Measurements from ENCODE around the gene ELOVL2.
"Not testable (repeated sequence)": the region's sequence is repeated elsewhere in the genome, so short reads cannot be mapped to it uniquely, and the experiment has no call there.

ELOVL2 gene

DNA sequence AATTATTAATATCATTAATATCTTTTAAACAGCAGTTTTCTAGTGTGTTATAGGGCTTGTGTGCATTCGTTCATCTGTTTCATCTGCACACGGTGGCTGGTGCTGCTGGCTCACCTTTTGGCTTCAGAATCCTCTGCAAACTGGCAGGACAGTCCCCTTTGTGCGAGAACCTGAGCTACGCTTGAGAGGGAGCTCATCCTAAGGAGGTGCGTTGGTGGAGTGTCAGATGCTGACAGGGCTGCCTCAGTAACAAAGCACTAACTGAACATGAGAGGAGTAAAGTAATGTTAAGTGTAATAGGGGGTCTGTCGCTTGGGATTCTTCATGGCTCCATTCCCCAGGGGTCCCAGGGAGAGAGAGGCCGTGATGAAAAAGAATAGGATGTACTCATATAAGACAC, 22.4 kb downstream of the ELOVL2 start:
- DNase-seq (ENCODE audit: low spot score): no peak

- no peak for DNase-seq (ENCODE audit: low spot score)
These were observed 23.1 kb downstream of the ELOVL2 start for GRCh38 chr6:11021003-11021402.

- no peak for DNase-seq (ENCODE audit: low spot score)
These were observed 25.9 kb downstream of the ELOVL2 start for GRCh38 chr6:11018225-11018624.

DNA sequence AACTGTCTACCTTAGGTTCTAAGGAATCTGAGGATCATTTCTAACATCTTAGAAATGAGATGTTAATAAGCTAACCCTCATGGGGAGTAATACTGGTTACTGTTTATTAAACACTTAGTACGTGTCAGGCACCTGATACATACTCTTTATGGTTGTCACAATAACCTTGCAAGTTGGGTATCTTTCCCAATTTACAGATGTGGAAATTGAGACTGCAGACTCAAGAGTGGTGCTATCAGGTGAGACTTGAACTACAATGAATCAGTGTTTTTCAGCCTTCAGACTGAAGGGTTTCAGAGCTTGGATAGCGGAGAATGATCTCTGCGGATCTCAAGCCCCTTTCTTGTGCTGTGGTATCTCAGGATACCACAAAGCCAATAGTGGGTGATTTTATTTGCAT, 27.0 kb downstream of the ELOVL2 start:
- DNase-seq (ENCODE audit: low spot score): no peak

GRCh38 chr6:11016452-11016851, 27.7 kb downstream of the ELOVL2 start:
- DNase-seq (ENCODE audit: low spot score): no peak

DNA sequence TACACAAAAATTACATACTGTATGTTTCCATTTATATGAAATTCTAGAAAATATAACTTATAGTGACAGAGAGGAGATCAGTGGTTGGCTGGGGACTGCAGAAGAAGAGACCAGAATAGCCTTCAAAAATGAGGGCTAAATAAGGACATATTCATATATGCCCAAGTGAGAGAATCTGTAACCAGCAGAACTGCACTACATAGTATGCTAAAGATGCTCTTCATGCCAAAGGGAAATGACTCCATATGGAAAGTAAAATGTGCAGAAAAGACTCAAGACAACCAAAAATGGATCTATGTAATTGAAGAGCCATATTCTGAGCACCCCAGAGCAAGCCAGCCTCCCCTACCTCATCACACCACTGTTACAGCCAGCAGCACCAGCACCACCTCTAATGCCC, 29.0 kb downstream of the ELOVL2 start:
- DNase-seq (ENCODE audit: low spot score): no peak

- no peak for DNase-seq (ENCODE audit: low spot score)
These were observed 30.4 kb downstream of the ELOVL2 start for GRCh38 chr6:11013721-11014070.

- DNase-seq (ENCODE audit: low spot score): no peak
These were observed 31.0 kb downstream of the ELOVL2 start for GRCh38 chr6:11012976-11013720.

- DNase-seq (ENCODE audit: low spot score): no peak
These were observed 31.8 kb downstream of the ELOVL2 start for GRCh38 chr6:11012295-11012754.

GRCh38 chr6:11011787-11012234, 32.3 kb downstream of the ELOVL2 start:
- no peak for DNase-seq (ENCODE audit: low spot score)

DNA sequence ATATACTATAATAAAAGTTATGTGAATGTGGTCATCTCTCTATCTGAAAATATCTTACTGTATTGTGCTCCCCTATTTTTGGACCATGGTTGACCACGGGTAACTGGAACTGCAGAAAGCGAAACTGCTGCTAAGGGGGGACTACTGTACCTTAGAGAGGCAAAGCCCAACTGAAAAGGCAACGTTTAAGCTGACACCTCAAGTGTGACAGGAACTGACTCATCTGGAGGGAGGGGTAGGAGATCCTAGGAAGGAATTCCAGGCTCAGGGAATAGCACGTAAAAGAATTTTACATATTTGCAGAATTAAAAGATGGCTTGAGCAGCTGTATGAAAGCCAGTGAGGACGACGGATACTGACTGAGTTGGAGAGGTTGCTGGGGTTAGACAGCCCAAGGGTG, 34.8 kb downstream of the ELOVL2 start:
- DNase-seq (ENCODE audit: low spot score): no peak

DNA sequence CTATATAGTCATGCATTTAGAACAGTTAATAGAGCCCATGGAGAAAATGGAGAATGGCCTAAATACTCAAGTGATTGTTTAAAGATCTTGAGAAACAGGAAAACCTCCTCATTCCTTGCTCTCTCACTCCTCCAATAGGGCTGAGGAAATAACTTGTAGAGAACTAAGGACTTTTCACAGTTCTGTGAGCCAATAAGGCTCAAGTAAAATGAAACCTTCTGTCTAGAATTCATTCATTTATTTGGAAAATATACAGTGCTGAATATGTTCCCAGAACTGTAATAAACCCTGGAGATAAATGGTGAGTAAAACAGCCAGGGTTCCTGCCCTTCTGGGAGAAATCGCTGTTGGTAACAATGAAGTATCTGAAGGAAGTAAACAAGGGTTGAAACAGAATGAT, 35.3 kb downstream of the ELOVL2 start:
- no peak for DNase-seq (ENCODE audit: low spot score)

DNA sequence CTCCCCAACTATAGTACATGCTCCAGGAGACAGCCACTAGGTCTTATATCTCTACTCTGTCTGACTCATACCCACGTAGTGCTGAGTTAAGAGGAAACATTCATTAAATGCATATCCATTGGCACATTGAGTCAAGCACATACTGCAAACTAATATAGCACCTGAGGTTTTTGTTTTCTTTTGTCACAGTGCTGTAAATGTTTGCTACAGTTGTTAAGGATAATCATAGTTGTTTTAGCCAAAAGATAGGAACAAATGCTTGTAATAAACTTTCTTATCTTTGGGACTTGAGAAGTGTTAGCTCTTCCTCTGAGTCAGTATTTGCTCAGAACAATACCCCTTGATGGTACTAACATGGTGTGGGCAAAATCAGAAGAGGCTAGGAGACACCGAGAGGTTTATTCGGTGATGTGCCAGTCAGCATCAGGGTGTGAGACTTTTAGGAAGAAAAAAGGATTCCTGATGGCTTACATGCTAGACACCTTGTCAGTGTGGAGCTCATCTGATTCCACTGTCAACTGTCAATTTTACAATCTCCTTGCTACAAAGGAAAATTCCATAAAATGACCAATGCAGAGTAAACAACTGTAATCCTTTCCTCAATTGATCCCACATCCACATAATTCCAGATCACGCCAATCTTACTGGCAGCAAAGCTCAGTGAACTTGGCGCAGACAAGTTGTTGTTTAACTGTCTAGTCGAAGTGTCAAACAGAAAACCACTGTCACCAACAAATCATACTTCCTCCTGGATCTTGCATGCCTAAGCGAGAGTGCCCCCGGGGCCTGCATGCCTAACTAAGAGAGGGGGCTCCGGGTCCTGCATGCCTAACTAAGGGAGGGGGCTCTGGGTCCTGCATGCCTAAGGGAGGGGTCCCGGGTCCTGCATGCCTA, 36.1 kb downstream of the ELOVL2 start:
- DNase-seq (ENCODE audit: low spot score): no peak

GRCh38 chr6:11006061-11006460, 38.0 kb downstream of the ELOVL2 start:
- DNase-seq (ENCODE audit: low spot score): no peak

DNA sequence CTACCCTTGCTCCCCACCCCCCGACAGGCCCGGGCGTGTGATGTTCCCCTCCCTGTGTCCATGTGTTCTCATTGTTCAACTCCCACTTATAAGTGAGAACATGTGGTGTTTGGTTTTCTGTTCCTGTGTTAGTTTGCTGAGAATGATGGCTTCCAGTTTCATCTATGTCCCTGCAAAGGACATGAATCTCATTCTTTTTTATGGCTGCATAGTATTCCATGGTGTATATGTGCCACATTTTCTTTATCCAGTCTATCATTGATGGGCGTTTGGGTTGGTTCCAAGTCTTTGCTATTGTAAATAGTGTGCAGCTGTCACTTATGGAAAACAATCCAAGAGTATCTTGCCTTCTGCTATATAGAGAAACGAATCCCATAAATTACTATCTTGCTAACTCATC, 40.8 kb downstream of the ELOVL2 start:
- not testable (repeated sequence) for DNase-seq (ENCODE audit: low spot score)

- DNase-seq (ENCODE audit: low spot score): no peak
These were observed 41.9 kb downstream of the ELOVL2 start for GRCh38 chr6:11002176-11002575.

GRCh38 chr6:10999994-11000393, 44.1 kb downstream of the ELOVL2 start:
- DNase-seq (ENCODE audit: low spot score): no peak

DNA sequence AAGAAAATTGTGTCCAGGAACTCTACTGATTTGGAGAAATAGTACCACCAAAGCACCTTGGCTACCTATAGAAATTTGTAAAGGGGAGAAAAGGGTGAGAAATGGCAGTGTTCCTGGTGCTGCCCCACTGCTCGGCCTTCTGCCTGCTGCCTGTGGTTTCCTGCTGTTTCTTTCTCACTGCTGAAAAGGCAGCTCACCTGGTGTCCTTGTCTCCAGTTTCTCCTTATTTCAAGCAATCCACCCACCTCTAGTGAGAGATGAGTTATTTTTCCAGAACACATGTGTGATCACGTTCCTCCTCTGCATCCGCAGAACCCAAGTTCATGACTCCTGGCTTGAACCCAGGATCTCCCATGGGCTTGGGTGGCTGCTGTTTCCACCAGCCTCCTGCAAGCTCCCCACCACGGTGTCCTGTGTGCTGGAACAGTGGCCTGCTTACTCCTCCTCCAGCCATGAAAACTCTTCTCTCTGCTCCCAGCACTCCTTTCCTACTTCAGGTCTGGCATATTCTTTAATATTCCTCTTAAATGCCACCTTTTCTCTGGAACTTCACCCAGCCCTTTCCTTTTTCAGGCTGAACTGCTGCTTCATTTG, 48.9 kb downstream of the ELOVL2 start:
- no peak for DNase-seq (ENCODE audit: low spot score)

GRCh38 chr6:10993896-10994295, 50.2 kb downstream of the ELOVL2 start:
- DNase-seq (ENCODE audit: low spot score): no peak

DNA sequence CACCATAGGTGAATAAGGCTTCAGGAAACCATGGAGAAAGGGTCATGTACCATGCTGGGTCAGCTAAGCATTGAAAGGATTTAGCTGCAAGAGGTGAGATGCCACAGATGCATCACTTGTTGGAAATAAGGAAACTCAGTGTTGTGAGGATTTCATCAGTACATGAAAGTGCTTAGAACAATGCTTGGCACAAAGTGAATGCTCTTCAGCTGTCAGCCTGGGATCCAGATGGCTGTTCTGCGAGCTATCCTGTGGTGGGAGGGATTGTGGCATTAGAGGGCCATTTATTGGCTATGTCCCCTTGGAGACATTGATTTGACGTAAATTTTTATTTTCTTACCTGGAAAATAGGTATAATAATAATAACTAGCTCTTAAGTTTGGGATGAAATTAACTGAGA, 53.0 kb downstream of the ELOVL2 start:
- no peak for DNase-seq (ENCODE audit: low spot score)

DNA sequence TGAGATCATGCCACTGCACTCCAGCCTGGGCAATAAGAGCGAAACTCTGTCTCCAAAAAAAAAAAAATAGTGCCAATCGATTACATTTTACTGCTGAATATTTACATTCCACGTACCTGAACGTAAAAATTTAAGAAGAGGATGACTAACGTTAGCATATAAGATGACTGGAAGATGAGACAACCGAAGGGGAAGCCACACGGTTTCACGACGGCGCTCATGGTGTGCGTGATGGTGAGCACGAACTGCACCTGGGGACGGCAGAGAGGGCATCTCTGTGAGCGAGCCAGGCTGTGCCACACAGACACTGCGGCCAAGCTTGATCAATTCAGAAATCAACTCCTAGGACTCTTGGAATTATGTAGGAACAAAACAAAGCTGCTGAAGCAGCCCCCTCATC, 54.5 kb downstream of the ELOVL2 start:
- no peak for DNase-seq (ENCODE audit: low spot score)

DNA sequence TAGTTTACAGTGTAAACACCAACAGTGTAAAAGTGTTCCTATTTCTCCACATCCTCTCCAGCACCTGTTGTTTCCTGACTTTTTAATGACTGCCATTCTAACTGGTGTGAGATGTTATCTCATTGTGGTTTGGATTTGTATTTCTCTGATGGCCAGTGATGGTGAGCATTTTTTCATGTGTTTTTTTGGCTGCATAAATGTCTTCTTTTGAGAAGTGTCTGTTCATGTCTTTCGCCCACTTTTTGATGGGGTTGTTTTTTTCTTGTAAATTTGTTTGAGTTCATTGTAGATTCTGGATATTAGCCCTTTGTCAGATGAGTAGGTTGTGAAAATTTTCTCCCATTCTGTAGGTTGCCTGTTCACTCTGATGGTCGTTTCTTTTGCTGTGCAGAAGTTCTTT, 59.1 kb downstream of the ELOVL2 start:
- DNase-seq (ENCODE audit: low spot score): not testable (repeated sequence)

- no peak for DNase-seq (ENCODE audit: low spot score)
These were observed 62.7 kb downstream of the ELOVL2 start for GRCh38 chr6:10981409-10981808.
